HG03060 (cell line): ENCODE results near the gene PAF1.
"Not testable (repeated sequence)": the region's sequence is repeated elsewhere in the genome, so short reads cannot be mapped to it uniquely, and the experiment has no call there.

Source experiments
- ATAC-seq: cut with Tn5 transposase; IDR thresholded peaks from one replicate; pipeline ENCODE4 v1.9.1; 2021; ENCODE audit warnings: low read depth, moderate number of reproducible peaks; ENCODE audit not compliant: unreplicated experiment

PAF1 gene

GRCh38 chr19:39384839-39385568, 5.9 kb downstream of the PAF1 start:
- ATAC-seq, result no peak

- ATAC-seq, result no peak
Observed at GRCh38 chr19:39382991-39383828, 7.7 kb downstream of the PAF1 start.

GRCh38 chr19:39381910-39382611, 8.8 kb downstream of the PAF1 start:
- ATAC-seq, result no peak

GRCh38 chr19:39380521-39381502, 10.1 kb downstream of the PAF1 start:
- ATAC-seq, result no peak

GRCh38 chr19:39379865-39380396, 11.0 kb downstream of the PAF1 start:
- ATAC-seq, result no peak

GRCh38 chr19:39379366-39379765, 11.5 kb downstream of the PAF1 start:
- ATAC-seq, result not testable (repeated sequence)

- ATAC-seq, result no peak
Observed at GRCh38 chr19:39377373-39378362, 13.2 kb downstream of the PAF1 start.

GRCh38 chr19:39375929-39376328, 15.0 kb downstream of the PAF1 start:
- no peak for ATAC-seq

- no peak for ATAC-seq
Observed at GRCh38 chr19:39372941-39373340, 18.0 kb downstream of the PAF1 start.

GRCh38 chr19:39372047-39372802, 18.7 kb downstream of the PAF1 start:
- ATAC-seq, result no peak

- ATAC-seq, result no peak
Observed at GRCh38 chr19:39370735-39371134, 20.2 kb downstream of the PAF1 start.

GRCh38 chr19:39369200-39369599, 21.7 kb downstream of the PAF1 start:
- no peak for ATAC-seq

- ATAC-seq, result no peak
Observed at GRCh38 chr19:39365531-39365930, 25.4 kb downstream of the PAF1 start.

GRCh38 chr19:39363901-39364457, 26.9 kb downstream of the PAF1 start:
- no peak for ATAC-seq

- no peak for ATAC-seq
Observed at GRCh38 chr19:39362682-39363657, 27.9 kb downstream of the PAF1 start.

GRCh38 chr19:39360599-39360998, 30.3 kb downstream of the PAF1 start:
- no peak for ATAC-seq
